GM18909 (cell line): Measurements from ENCODE around the gene VMP1.
"Not testable (repeated sequence)": the region's sequence is repeated elsewhere in the genome, so short reads cannot be mapped to it uniquely, and the experiment has no call there.

Experiments
- ATAC-seq: cut with Tn5 transposase; IDR thresholded peaks from one replicate; pipeline ENCODE4 v1.9.1; 2021; ENCODE audit warnings: mild to moderate bottlenecking; ENCODE audit not compliant: unreplicated experiment, poor library complexity

The VMP1 gene

DNA sequence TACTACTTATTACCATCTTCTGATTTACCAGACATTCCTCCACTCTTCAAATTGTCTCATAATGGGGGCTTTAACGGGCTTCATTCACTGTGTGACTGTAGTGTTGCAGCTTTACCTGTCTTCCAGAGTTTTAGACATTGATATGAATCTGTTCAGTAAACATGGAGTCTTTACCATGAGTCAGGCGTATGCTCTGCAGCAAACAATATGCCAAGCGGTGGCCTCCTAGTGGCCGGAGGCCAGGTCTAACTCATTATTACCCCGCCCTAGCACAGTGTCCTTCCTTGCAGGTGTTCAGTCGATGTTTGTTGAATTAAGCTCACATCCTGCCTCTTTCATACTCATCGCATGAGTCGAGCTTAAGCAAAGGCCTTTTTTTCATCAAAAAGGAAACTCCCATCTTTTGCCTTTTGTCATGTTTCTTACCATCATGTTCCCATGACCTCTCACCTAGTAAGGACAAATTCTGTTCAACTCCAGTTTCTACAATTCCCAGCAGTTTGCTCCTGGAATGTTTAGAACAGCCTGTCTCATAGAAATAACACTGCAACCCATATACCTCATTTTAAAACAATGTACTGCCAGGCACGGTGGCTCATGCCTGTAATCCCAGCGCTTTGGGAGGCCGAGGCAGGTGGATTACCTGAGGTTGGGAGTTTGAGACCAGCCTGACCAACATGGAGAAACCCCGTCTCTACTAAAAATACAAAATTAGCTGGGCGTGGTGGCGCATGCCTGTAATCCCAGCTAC lies 145.9 kb downstream of the VMP1 start:
- peak; percentile 60 for ATAC-seq

DNA sequence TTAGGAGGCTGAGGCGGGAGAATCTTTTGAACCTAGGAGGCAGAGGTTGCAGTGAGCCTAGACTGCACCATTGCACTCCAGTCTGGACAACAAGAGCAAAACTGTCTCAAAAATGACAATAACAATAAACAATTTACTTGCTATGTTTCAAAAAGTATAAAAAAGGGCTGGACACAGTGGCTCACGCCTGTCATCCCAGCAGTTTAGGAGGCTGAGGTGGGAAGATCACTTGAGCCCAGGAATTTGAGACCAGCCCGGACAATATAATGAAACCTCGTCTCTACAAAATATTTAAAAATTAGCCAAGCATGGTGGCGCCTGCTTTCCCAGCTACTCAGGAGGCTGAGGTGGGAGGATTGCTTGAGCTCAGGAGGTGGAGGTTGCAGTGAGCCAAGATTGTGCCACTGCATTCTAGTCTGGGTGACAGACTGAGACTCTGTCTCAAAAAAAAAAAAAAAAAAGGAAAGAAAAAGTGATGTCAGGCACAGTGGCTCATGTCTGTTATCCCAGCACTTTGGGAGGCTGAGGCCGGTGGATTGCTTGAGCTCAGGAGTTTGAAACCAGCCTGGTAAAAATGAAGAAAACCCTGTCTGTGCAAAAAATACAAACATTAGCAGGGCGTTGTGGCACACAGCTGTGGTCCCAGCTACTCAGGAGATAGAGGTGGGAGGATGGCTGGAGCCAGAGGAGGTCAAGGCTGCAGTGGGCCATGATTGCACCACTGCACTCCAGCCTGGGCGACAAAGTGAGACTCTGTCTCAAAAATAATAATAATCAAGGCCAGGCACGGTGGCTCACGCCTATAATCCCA lies 146.7 kb downstream of the VMP1 start:
- not testable (repeated sequence) for ATAC-seq

DNA sequence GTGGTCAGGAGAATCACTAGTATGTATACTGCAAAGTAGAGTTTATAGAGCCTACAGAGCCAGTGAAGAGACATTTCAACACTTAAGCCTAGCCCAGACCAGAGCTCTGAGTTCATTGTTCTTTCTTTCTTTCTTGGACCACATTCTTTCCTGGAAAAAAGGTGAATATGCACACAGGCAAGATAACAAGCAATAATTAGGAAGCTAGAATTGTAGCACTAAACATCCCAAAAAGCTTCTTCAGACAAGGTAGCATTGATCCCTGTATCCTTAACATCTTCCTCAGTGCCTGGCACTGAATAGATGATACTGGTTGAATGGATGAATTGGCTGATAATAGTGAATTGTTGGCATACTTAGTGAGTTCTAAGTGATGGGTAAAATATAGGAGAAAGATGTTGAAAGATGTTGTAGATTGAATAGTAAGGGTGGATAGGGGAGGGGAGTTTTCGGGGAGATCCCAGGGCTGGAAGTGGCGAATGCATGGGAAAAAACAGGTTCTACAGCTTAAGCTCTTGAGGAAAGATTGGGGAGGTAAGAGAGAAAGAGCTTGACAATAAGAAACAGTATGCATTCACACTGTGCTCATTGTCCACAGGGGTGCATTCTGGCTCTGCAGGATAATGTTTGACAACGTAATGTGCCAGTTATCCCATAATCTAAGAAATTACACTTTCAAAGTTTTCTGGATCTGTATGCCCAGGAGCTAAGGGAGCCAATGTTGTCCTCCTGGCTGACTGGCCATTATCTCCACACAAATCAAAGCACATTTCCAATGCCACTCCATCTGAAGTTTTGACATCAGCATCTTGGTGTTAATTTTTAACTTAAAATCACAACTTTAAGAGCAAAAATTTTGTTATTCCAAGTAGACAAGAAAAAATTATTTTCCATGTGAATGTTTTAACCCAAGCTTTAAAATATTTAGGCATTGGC lies 149.7 kb downstream of the VMP1 start:
- ATAC-seq = no peak

DNA sequence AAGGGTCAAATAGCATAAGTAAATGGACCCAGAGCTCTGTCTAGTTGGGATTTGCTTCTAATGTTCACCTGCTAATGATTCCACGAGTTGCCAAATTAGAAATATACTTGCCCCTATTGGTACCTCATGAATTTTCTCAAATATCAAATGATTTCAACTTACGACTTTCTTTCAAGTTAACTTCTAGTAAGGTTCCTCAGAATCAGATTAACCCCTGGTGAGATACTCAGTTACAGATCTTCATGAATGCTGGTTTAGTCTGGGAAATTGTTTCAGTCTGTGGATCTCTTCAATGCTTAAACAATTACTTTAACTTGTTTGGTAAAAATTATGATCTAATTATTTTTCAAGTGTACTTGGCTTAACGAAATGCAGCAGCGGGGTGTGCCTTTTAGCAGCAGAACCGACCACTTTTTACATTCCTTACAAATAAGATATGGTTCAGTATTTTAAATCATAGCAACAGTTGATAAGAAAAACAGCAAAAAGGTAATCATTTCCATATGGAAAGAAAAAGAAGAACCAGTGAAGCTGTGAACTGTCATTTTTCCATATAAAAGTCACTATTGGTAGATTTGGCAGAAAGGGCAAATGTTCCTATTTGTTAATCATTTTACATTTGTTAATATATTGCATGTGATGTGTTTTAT lies 150.8 kb downstream of the VMP1 start:
- ATAC-seq = no peak

DNA sequence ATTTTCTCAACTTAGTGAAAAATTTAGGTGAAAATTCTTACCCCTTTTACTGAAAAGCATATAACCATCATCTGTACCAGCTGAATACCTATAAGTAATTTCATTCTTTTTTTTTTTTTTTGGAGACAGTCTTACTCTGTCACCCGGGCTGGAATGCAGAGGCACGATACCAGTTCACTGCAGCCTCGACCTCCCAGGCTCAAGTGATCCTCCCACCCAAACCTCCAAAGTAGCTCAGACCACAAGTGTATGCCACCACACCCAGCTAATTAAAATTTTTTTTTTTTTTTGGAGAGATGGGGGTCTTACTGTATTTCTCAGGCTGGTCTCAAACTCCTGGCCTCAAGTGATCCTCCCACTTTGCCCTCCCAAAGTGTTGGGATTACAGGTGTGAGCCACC lies 151.5 kb downstream of the VMP1 start:
- no peak for ATAC-seq

DNA sequence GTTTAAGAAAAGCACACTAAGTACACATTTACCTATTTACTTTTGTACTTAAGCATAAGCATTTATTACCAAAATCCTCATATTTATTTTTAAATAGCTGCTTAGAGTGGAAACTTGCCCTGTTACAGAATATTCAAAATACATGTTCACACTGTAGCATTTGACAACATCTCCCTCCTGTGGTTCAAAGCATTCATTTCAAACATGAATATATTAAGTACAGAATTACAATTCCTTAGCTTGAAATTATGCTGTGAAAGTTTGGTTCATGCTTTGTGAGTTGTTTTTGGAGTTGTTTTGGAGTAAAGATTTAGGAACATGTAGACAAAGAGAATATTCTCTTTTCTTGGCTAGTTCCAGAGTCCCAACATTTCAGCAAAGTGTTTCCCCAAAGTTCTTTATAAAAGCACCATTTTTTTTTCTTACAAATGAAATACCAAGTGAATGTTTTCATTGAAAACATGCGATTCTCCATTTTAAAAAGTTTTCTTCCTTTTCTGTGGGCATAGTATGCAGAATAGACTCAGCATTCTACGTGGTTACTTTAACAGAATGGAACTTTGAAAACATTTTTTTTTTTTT lies 152.1 kb downstream of the VMP1 start:
- ATAC-seq = no peak

DNA sequence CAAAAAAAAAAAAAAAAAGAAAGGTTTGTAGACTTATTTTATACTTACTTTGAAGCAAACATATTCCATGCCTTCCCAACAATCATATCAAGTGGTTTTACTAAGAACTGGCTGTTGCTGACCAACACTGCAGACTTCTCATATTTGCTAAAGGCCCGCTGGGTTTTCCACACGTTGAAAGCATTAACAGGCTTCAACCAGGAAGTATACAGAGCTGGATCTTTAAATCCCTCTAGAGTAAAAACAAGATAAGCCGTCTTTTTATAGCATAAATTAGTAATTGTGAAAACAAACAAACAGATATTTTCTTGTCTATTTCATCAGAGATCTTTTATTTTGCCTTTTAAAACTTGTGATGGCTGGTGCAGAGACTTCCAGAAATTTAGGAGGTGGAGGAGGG lies 156.2 kb downstream of the VMP1 start:
- no peak for ATAC-seq

DNA sequence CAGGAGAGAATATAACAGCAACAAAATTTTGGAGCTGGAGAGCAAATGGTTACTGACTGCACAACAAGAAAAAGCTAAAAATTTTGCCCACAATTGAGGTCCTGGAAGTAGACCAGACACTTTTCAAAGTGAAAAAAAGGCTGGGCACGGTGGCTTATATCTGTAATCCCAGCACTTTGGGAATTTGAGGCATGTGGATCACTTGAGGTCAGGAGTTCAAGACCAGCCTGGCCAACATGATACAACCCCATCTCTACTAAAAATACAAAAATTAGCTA lies 162.4 kb downstream of the VMP1 start:
- ATAC-seq = no peak

DNA sequence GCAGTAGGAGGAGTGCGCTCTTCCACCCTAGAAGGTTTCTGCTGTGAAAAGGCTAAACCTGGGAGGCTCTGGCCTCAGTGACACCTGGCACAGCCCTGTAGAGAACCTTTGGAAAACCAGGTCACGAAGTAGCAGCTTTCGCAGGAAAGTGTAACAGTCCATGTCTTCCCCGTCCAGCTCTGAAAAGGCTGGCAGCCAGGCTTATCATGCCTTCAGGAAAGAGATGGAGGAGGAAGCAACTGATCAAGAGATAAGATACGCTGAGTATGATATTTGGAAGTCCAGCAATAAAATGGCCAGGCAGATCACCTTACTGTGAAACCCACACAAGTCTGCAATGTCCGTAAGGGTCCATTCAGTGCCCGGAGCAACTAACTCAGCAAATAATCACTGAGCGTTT lies 163.0 kb downstream of the VMP1 start:
- no peak for ATAC-seq

DNA sequence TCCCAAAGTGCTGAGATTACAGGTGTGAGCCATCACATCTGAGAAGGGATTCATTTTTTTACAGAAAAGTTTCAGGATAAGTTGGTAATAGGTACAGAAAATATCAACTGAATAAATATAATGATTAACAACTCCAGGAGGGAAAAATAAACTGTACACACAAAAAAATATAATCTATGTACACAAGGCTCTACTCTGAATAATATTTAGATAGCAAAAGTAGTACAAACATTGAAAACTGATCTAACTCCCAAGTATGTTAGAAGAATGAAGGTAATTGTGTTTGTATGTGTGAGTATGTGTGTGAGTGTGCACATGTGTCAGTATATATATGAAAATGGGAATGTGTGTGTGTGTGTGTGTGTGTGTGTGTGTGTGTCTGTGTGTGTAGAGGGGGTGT lies 164.9 kb downstream of the VMP1 start:
- ATAC-seq = no peak

DNA sequence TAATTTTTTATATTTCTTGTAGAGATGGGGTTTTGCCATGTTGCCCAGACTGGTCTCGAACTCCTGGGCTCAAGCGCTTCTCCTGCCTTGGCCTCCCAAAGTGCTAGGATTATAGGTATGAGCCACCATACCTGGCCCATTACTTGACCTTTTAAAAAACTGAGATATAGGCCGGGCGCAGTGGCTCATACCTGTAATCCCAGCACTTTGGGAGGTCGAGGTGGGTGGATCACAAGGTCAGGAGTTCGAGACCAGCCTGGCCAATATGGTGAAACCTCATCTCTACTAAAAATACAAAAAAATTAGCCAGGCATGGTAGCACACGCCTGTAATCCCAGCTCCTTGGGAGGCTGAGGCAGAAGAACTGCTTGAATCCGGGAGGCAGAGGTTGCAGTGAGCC lies 166.0 kb downstream of the VMP1 start:
- ATAC-seq = not testable (repeated sequence)

DNA sequence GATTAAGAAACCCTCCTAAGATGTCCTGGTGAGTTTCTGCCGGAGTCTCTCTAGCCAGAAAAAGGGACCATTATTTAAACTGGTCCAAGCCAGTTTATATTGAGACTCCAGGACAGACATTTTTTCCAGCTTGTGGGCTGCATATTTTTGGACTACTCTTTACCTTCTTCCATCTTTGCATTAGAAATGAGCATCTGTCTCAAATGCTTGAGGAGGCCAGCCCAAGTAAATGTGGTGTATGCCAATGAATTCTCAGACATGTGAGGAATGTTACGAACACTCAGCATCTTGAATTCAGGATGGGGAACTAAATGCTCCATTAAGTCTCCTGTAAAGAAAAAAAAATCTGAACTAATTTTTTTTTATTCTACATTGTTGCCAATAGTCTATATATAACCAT lies 166.9 kb downstream of the VMP1 start:
- no peak for ATAC-seq

DNA sequence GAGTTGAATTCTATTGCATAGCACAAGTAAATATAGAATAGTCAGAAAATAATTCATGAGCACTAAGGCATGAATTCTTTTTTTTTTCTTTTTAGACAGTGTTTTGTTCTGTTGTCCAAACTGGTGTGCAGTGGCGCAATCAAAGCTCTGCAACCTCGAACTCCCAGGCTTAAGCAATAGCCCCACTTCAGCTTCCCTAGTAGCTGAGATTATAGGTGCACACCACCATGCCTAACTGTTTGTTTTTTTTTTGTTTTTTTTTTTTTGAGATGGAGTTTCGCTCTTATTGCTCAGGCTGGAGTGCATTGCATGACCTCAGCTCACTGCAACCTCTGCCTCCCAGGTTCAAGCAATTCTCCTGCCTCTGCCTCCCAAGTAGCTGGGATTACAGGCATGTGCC lies 168.7 kb downstream of the VMP1 start:
- ATAC-seq = no peak

DNA sequence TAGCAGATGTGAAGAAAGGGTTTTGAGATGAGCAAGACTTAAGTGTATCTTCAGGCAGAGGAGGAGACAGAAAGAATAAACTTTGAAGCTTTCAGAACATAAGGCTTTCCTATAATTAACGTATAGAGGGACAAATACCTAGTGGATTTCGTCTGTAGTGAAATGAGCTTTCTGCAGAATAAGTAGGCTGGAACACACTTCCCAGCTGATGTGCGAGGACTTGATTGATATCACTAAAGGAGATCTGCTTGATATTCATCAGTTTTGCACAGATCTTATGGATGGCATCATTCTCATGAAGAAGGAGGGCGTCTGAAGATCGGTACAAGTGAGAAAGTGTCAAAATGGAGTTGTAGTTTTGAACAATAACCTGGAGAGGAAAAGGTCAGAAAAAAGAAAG lies 170.5 kb downstream of the VMP1 start:
- ATAC-seq = no peak

DNA sequence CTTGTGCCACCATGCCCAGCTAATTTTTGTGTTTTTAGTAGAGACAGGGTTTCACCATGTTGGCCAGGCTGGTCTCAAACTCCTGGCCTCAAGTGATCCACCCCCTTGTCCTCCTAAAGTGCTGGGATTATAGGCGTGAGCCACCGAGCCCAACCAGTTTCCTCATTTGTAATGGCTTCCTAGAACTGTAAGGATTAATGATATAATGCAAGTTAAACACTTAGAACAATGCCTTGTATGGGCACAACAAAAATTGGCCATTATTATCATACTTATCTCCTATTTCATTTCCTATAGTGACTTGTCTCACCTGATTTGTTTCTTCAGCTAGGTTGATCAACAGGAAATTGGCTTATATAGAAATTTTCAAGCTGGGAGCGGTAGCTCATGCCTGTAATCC lies 171.2 kb downstream of the VMP1 start:
- no peak for ATAC-seq

DNA sequence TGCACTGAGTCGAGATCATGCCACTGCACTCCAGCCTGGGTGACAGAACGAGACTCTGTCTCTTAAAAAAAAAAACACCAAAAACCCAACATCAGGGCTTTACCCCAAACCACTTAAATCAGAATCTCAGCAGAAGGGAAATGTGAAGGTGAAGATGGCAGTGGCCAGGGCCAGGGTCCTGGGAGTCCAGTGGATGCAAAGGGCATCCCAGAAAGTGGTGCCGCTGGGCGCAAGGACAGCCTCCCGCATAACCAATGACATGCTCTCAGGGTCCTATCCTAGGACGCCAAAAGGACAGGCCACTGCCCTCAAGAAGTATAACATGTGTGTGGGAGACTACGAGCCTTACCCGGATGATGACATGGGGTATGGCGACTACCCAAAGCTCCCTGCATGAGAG lies 177.4 kb downstream of the VMP1 start:
- no peak for ATAC-seq

DNA sequence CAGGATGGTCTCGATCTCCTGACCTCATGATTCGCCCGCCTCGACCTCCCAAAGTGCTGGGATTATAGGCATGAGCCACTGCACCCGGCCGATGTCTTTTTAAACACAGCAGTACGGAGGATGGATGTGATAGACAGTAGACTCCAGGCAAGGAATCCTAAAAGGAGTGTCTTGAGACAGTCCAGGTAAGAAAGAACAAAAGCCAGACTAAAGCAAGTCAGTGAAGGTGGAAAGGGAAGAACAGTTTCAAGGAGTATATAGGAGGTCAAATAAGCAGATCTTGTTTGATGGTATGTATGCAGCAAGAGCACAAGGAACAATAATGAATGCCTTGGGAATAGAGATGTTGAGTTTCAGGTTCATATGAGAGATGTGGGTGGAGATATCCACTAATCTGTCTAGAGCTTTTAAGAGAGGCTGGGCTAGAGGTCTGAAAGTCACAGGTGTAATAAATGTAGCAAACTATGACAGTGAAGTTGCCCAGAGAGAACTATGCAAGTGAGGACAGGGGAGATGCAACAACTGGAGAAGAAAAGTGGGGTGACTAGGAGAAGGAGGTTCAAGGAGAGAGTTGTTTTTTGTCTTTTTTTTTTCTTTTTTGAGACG lies 180.8 kb downstream of the VMP1 start:
- ATAC-seq = no peak

DNA sequence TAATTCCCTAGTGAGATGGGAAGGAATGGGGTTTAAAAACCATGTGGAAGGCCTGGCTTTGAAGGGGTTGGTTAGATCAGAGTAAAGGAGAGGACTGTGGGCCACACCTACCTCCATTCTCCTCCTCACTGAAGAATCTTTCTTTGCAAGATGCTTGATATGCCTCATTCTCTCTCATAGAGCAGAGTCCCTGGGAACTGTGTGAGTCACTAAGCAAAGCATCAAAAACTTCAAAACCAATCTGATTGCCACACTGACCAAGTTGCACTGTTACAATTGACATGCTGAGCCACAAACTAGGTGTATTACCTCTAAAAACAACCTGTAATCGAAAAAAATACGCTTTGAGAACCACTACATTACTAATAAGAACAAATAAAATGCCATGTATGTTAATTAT lies 183.3 kb downstream of the VMP1 start:
- no peak for ATAC-seq
